HG03558 (cell line): Measurements from ENCODE around the gene CNTNAP4.

Source experiments
- ATAC-seq: cut with Tn5 transposase; IDR thresholded peaks from one replicate; pipeline ENCODE4 v1.9.1; 2021; ENCODE audit warnings: moderate number of reproducible peaks; ENCODE audit not compliant: unreplicated experiment; ENCODE audit errors: extremely low read depth

CNTNAP4 gene

GRCh38 chr16:76387994-76388393, 110.8 kb downstream of the CNTNAP4 start:
- no peak for ATAC-seq

- ATAC-seq, result no peak
Observed at GRCh38 chr16:76389126-76389525, 111.9 kb downstream of the CNTNAP4 start.

- ATAC-seq, result no peak
Observed at GRCh38 chr16:76390476-76390875, 113.3 kb downstream of the CNTNAP4 start.

- no peak for ATAC-seq
Observed at GRCh38 chr16:76396977-76397376, 119.8 kb downstream of the CNTNAP4 start.

- no peak for ATAC-seq
Observed at GRCh38 chr16:76409706-76410105, 132.5 kb downstream of the CNTNAP4 start.

- ATAC-seq, result no peak
Observed at GRCh38 chr16:76421571-76421970, 144.4 kb downstream of the CNTNAP4 start.

GRCh38 chr16:76428858-76429257, 151.7 kb downstream of the CNTNAP4 start:
- no peak for ATAC-seq

- ATAC-seq, result no peak
Observed at GRCh38 chr16:76441391-76441790, 164.2 kb downstream of the CNTNAP4 start.

- ATAC-seq, result no peak
Observed at GRCh38 chr16:76441876-76442275, 164.7 kb downstream of the CNTNAP4 start.

GRCh38 chr16:76443973-76444372, 166.8 kb downstream of the CNTNAP4 start:
- ATAC-seq, result no peak

GRCh38 chr16:76444832-76445231, 167.6 kb downstream of the CNTNAP4 start:
- ATAC-seq, result no peak

- no peak for ATAC-seq
Observed at GRCh38 chr16:76445815-76446214, 168.6 kb downstream of the CNTNAP4 start.

GRCh38 chr16:76446251-76446650, 169.1 kb downstream of the CNTNAP4 start:
- no peak for ATAC-seq

GRCh38 chr16:76450890-76451289, 173.7 kb downstream of the CNTNAP4 start:
- no peak for ATAC-seq

- ATAC-seq, result no peak
Observed at GRCh38 chr16:76455257-76455656, 178.1 kb downstream of the CNTNAP4 start.

- no peak for ATAC-seq
Observed at GRCh38 chr16:76456016-76456415, 178.8 kb downstream of the CNTNAP4 start.

GRCh38 chr16:76459111-76459510, 181.9 kb downstream of the CNTNAP4 start:
- no peak for ATAC-seq

- no peak for ATAC-seq
Observed at GRCh38 chr16:76461836-76462235, 184.6 kb downstream of the CNTNAP4 start.

GRCh38 chr16:76464955-76465620, 187.9 kb downstream of the CNTNAP4 start:
- ATAC-seq, result no peak

- ATAC-seq, result no peak
Observed at GRCh38 chr16:76466871-76467270, 189.7 kb downstream of the CNTNAP4 start.

- ATAC-seq, result no peak
Observed at GRCh38 chr16:76474048-76474447, 196.8 kb downstream of the CNTNAP4 start.

GRCh38 chr16:76478105-76478504, 200.9 kb downstream of the CNTNAP4 start:
- no peak for ATAC-seq
